Breast epithelium (tissue), 4 donors: ENCODE data around the gene RD3L. TPM values are rescaled to one million over a fixed set of nuclear protein-coding genes. Genes with fewer than 3 reads are reported as not detected.

Source experiments
- DNase-seq, 2 donors: peaks; one replicate each; pipeline ENCODE4 v3.0.0-alpha.2; 2019; ENCODE audit warnings: low spot score in 2 of 2
- H3K27ac ChIP-seq, 2 donors: fragments of 200-600 bp; sonication (generic) in 1 of 2; one replicate each; pipeline ENCODE4 v1.5.1; 2016 to 2019; ENCODE audit warnings: mild to moderate bottlenecking in 1 of 2
- H3K27me3 ChIP-seq, 2 donors: fragments of 200-600 bp; sonication (generic) in 1 of 2; one replicate each; pipeline versions ENCODE4 v1.5.1 to v1.6.0; 2017 to 2019; ENCODE audit warnings: control low read depth in 1 of 2, mild to moderate bottlenecking in 1 of 2
- H3K36me3 ChIP-seq: fragments of 200-600 bp; one replicate; pipeline ENCODE4 v1.5.1; 2019
- H3K4me1 ChIP-seq, 2 donors: fragments of 200-600 bp; sonication (generic); one replicate each; pipeline ENCODE4 v1.5.1; 2016 to 2019; ENCODE audit warnings: control low read depth in 1 of 2
- H3K4me3 ChIP-seq, 3 donors: fragments of 200-600 bp; sonication (generic); 1 replicate in 2 of 3; 2 replicates in 1 of 3; pipeline ENCODE4 v1.5.1; 2016 to 2019; ENCODE audit warnings: mild to moderate bottlenecking in 3 of 3, moderate library complexity in 2 of 3
- H3K9me3 ChIP-seq, 2 donors: fragments of 200-600 bp; sonication (generic) in 1 of 2; one replicate each; pipeline ENCODE4 v1.5.1; 2016 to 2019; ENCODE audit warnings: control low read depth in 1 of 2
- CTCF ChIP-seq, 3 donors: fragments of 450-650 bp; IDR thresholded peaks; one replicate each; pipeline ENCODE4 v1.5.1; 2016 to 2017; ENCODE audit warnings: antibody characterized with exemption in 3 of 3, mild to moderate bottlenecking in 3 of 3, moderate library complexity in 3 of 3
- POLR2A ChIP-seq: fragments of 450-650 bp; IDR thresholded peaks from one replicate; pipeline ENCODE4 v1.6.1; 2016; ENCODE audit warnings: antibody characterized with exemption, mild to moderate bottlenecking, moderate library complexity
- POLR2AphosphoS5 ChIP-seq, 3 donors: sonication (generic); formaldehyde crosslinking; IDR thresholded peaks; one replicate each; pipeline ENCODE4 v1.6.1; 2017; ENCODE audit warnings: antibody characterized with exemption in 3 of 3
- intact Hi-C: fragments of 100-400 bp; cut with DNase I; formaldehyde crosslinking; loops from one replicate; pipeline ENCODE4 v1.15.1; 2023; ENCODE audit warnings: low total_unique reads
- total RNA-seq, 3 donors: library from RNA; depleted of rRNA; stranded (reverse); fragments of >200 nt; gene quantifications; one replicate each; pipeline ENCODE4 v1.1.0, GENCODE V29; 2016

Gene RD3L
- total RNA-seq, 3 donors from 2014 or later: not detected

GRCh38 chr14:103910262-103910935 lies 31.9 kb downstream of the RD3L start:
- Histone ChIP-seq H3K27ac (peak overlapping the region; percentile 21 to 27), H3K9me3 (no peaks in the 10 kb centered on the region)
- no peak for TF ChIP-seq POLR2A
- peak; percentile 50 to 63 (median 59) for TF ChIP-seq POLR2AphosphoS5 (IDR thresholded peaks at IDR 0.05)
- peak; percentile 61 to 96 (median 88) for TF ChIP-seq CTCF (IDR thresholded peaks at IDR 0.05)

GRCh38 chr14:103909531-103910261 lies 32.6 kb downstream of the RD3L start:
- intact Hi-C loops: loop anchor here (10.0 kb wide), 1 partner anchor 95 kb away; no protein-coding TSS in a partner anchor
- no peaks in the 10 kb centered on the region for H3K4me1 ChIP-seq
- H3K9me3 ChIP-seq: no peaks in the 10 kb centered on the region
- H3K27ac ChIP-seq: peak overlapping the region; percentile 21 to 27
- no peaks in the 10 kb centered on the region for H3K27me3 ChIP-seq
- no peak for DNase-seq
- no peaks in the 10 kb centered on the region for H3K36me3 ChIP-seq
- TF ChIP-seq POLR2A (no peak), CTCF (IDR thresholded peaks at IDR 0.05) (no peak)
- H3K4me3 ChIP-seq: peak overlapping the region in 2 of 3 donors; percentile 6 to 48

More at GRCh38 chr14:103910262-103910935, 31.9 kb downstream of the RD3L start:
- peak; percentile 92 to 94 for DNase-seq
- H3K27me3 ChIP-seq: no peaks in the 10 kb centered on the region
- no peaks in the 10 kb centered on the region for H3K4me1 ChIP-seq
- H3K36me3 ChIP-seq: no peaks in the 10 kb centered on the region
- intact Hi-C loops: loop anchor here (10.0 kb wide), 1 partner anchor 96 kb away; no protein-coding TSS in a partner anchor
- H3K4me3 ChIP-seq: peak overlapping the region in 2 of 3 donors; percentile 6 to 48

GRCh38 chr14:103908580-103908979 lies 33.7 kb downstream of the RD3L start:
- DNase-seq: no peak
- Histone ChIP-seq H3K4me1 (no peaks in the 10 kb centered on the region), H3K27me3 (no peaks in the 10 kb centered on the region), H3K36me3 (no peaks in the 10 kb centered on the region), H3K4me3 (no peak overlapping the region), H3K9me3 (no peaks in the 10 kb centered on the region), H3K27ac (no peak overlapping the region)
- TF ChIP-seq CTCF (IDR thresholded peaks at IDR 0.05): no peak
- TF ChIP-seq POLR2A: no peak
- no peak for TF ChIP-seq POLR2AphosphoS5 (IDR thresholded peaks at IDR 0.05)
- intact Hi-C loops: no loop called here

GRCh38 chr14:103905842-103906456 lies 36.4 kb downstream of the RD3L start:
- H3K27me3 ChIP-seq: no peaks in the 10 kb centered on the region
- intact Hi-C loops: no loop called here
- H3K36me3 ChIP-seq: no peaks in the 10 kb centered on the region
- H3K4me1 ChIP-seq: no peaks in the 10 kb centered on the region
- no peak overlapping the region for H3K27ac ChIP-seq
- no peak for TF ChIP-seq CTCF (IDR thresholded peaks at IDR 0.05)
- no peak for TF ChIP-seq POLR2AphosphoS5 (IDR thresholded peaks at IDR 0.05)
- no peak for TF ChIP-seq POLR2A
- no peak overlapping the region for H3K4me3 ChIP-seq
- no peak for DNase-seq
- H3K9me3 ChIP-seq: no peaks in the 10 kb centered on the region
